HepG2 (cell line): ENCODE measurements around the gene GART. TPM values are rescaled to one million over a fixed set of nuclear protein-coding genes. Genes with fewer than 3 reads are reported as not detected.

Experiments
- ARNT ChIP-seq: fragments of 450-650 bp; IDR thresholded peaks from 2 replicates; pipeline ENCODE4 v1.6.1; 2017
- CHCHD3 ChIP-seq: sonication (generic); formaldehyde crosslinking; IDR thresholded peaks from 2 replicates; pipeline ENCODE4 v1.8.0; 2022; ENCODE audit warnings: mild to moderate bottlenecking, missing genetic modification reagents, moderate library complexity
- HOXA7 ChIP-seq: sonication (generic); formaldehyde crosslinking; IDR thresholded peaks from 2 replicates; pipeline ENCODE4 v1.8.1; 2022; ENCODE audit warnings: mild to moderate bottlenecking, missing genetic modification reagents, moderate library complexity
- RBFOX2 ChIP-seq: fragments of 200-400 bp; formaldehyde crosslinking; IDR thresholded peaks from 2 replicates; pipeline ENCODE4 v1.6.1; 2017; ENCODE audit warnings: low read depth, mild to moderate bottlenecking, low read length
- THAP9 ChIP-seq: sonication (generic); formaldehyde crosslinking; IDR thresholded peaks from 2 replicates; pipeline ENCODE4; 2020; ENCODE audit warnings: missing genetic modification reagents, mild to moderate bottlenecking, borderline replicate concordance
- THRA ChIP-seq: sonication (generic); formaldehyde crosslinking; IDR thresholded peaks from 2 replicates; pipeline ENCODE4 v1.4.0; 2020; ENCODE audit warnings: missing genetic modification reagents, borderline replicate concordance
- TSC22D2 ChIP-seq: sonication (generic); formaldehyde crosslinking; IDR thresholded peaks from 2 replicates; pipeline ENCODE4 v1.5.1; 2020; ENCODE audit warnings: missing genetic modification reagents, mild to moderate bottlenecking, borderline replicate concordance
- ZFP36 ChIP-seq: fragments of 150-350 bp; IDR thresholded peaks from 2 replicates; pipeline ENCODE4 v1.6.1; 2018; ENCODE audit warnings: borderline replicate concordance, low read length, low read depth; ENCODE audit not compliant: partially characterized antibody
- ZFP36L2 ChIP-seq: sonication (generic); formaldehyde crosslinking; IDR thresholded peaks from 2 replicates; pipeline ENCODE4 v1.4.0; 2020; ENCODE audit warnings: missing genetic modification reagents
- ZNF451 ChIP-seq: sonication (generic); formaldehyde crosslinking; IDR thresholded peaks from 2 replicates; pipeline ENCODE4 v1.5.0; 2020; ENCODE audit warnings: mild to moderate bottlenecking, missing genetic modification reagents
- ZNF503 ChIP-seq: sonication (generic); formaldehyde crosslinking; IDR thresholded peaks from 2 replicates; pipeline ENCODE4 v1.4.0; 2020; ENCODE audit warnings: missing genetic modification reagents
- polyA plus RNA-seq, 8 experiments: library from polyadenylated mRNA; depleted of rRNA in 3 of 8; stranded (reverse) in 7 of 8; unstranded in 1 of 8; fragments of >200 nt; fragmentation: Illumina TruSeq in 4 of 8; extraction: Trizol in 4 of 8; gene quantifications; 2 replicates each; pipeline versions ENCODE4 v1.2.1 to v1.2.3, GENCODE V29; 2011 to 2016; ENCODE audit warnings: low read depth in 4 of 8, missing spikeins in 1 of 8, mixed read lengths in 1 of 8; ENCODE audit not compliant: insufficient read depth in 1 of 8
- total RNA-seq, 5 experiments: library from RNA; depleted of rRNA; stranded (reverse); fragments of >200 nt; fragmentation: Illumina TruSeq; extraction: Trizol; gene quantifications; 2 replicates each; pipeline ENCODE4 v1.2.3, GENCODE V29; 2016; ENCODE audit warnings: low read depth in 1 of 5
- TF ChIP-seq, protein P1 (sequence below): sonication (generic); formaldehyde crosslinking; IDR thresholded peaks from 2 replicates; pipeline ENCODE4 v1.4.0; 2020; ENCODE audit warnings: mild to moderate bottlenecking, missing genetic modification reagents
- TF ChIP-seq, protein P2 (sequence below): sonication (generic); formaldehyde crosslinking; IDR thresholded peaks from 2 replicates; pipeline ENCODE4 v1.4.0; 2020; ENCODE audit warnings: low read depth, mild to moderate bottlenecking, missing genetic modification reagents
- TF ChIP-seq, protein P3 (sequence below): IDR thresholded peaks from 2 replicates; pipeline ENCODE4 v1.6.1; 2016; ENCODE audit warnings: missing biosample characterization, missing genetic modification reagents, low read depth
- TF ChIP-seq, protein P4 (sequence below): sonication (generic); formaldehyde crosslinking; IDR thresholded peaks from 2 replicates; pipeline ENCODE4 v1.4.0; 2020; ENCODE audit warnings: mild to moderate bottlenecking, missing genetic modification reagents

The GART gene
- total and polyA plus RNA-seq, 2 of the 13 experiments (the other 11 are each of a cell fraction or from before 2014, with no cell fraction given): 17.9 to 109 TPM

- no peak for TF ChIP-seq THAP9
- TF ChIP-seq ZFP36: no peak
- TF ChIP-seq CHCHD3 (CRISPR knock-in tag): peak; percentile 25; the same call in 1 of the 2 replicates
- TF ChIP-seq TSC22D2 (CRISPR knock-in tag): no peak
- TF ChIP-seq HOXA7 (CRISPR knock-in tag): no peak
- peak; percentile 30; the same call in 1 of the 2 replicates for TF ChIP-seq ZNF503 (CRISPR knock-in tag)
- no peak for TF ChIP-seq ZFP36L2
- TF ChIP-seq, protein P1, sequence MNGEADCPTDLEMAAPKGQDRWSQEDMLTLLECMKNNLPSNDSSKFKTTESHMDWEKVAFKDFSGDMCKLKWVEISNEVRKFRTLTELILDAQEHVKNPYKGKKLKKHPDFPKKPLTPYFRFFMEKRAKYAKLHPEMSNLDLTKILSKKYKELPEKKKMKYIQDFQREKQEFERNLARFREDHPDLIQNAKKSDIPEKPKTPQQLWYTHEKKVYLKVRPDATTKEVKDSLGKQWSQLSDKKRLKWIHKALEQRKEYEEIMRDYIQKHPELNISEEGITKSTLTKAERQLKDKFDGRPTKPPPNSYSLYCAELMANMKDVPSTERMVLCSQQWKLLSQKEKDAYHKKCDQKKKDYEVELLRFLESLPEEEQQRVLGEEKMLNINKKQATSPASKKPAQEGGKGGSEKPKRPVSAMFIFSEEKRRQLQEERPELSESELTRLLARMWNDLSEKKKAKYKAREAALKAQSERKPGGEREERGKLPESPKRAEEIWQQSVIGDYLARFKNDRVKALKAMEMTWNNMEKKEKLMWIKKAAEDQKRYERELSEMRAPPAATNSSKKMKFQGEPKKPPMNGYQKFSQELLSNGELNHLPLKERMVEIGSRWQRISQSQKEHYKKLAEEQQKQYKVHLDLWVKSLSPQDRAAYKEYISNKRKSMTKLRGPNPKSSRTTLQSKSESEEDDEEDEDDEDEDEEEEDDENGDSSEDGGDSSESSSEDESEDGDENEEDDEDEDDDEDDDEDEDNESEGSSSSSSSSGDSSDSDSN (CRISPR knock-in tag): peak; percentile 94
- TF ChIP-seq, protein P2, sequence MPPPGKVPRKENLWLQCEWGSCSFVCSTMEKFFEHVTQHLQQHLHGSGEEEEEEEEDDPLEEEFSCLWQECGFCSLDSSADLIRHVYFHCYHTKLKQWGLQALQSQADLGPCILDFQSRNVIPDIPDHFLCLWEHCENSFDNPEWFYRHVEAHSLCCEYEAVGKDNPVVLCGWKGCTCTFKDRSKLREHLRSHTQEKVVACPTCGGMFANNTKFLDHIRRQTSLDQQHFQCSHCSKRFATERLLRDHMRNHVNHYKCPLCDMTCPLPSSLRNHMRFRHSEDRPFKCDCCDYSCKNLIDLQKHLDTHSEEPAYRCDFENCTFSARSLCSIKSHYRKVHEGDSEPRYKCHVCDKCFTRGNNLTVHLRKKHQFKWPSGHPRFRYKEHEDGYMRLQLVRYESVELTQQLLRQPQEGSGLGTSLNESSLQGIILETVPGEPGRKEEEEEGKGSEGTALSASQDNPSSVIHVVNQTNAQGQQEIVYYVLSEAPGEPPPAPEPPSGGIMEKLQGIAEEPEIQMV (CRISPR knock-in tag): no peak
- TF ChIP-seq, protein P3, sequence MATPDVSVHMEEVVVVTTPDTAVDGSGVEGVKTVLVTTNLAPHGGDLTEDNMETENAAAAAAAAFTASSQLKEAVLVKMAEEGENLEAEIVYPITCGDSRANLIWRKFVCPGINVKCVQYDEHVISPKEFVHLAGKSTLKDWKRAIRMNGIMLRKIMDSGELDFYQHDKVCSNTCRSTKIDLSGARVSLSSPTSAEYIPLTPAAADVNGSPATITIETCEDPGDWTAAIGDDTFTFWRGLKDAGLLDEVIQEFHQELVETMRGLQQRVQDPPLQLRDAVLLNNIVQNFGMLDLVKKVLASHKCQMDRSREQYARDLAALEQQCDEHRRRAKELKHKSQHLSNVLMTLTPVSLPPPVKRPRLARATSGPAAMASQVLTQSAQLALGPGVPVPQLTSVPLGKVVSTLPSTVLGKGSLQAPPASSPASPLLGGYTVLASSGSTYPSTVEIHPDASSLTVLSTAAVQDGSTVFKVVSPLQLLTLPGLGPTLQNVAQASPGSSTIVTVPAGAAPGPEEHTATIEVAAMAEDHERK (CRISPR knock-in tag): no peak
- no peak; the same call in 1 of the 2 replicates for TF ChIP-seq ZNF451 (CRISPR knock-in tag)
- TF ChIP-seq THRA: peak; percentile 43; the same call in 1 of the 2 replicates
- TF ChIP-seq, protein P4, sequence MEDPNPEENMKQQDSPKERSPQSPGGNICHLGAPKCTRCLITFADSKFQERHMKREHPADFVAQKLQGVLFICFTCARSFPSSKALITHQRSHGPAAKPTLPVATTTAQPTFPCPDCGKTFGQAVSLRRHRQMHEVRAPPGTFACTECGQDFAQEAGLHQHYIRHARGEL: no peak
- no peak for TF ChIP-seq ARNT
- TF ChIP-seq RBFOX2: peak; percentile 89
These were observed 62.0 kb downstream of the GART start, which contains the start of gene TMEM50B (continued) for GRCh38 chr21:33479679-33480480.
